ENCODE data around the gene GCNA. TPM values are rescaled to one million over a fixed set of nuclear protein-coding genes. Genes with fewer than 3 reads are reported as not detected.
"Not testable (repeated sequence)": the region's sequence is repeated elsewhere in the genome, so short reads cannot be mapped to it uniquely, and the experiment has no call there.

Gene GCNA
- total RNA-seq, 4 donors from 2014 or later, result 0.35 to 3.1 (median 0.84) TPM

GRCh38 chrX:71577682-71578081, 555 bp upstream of the GCNA start:
- TF ChIP-seq POLR2A (IDR thresholded peaks at IDR 0.05), result no peak
- no peak for TF ChIP-seq CTCF (IDR thresholded peaks at IDR 0.05)
- H3K36me3 ChIP-seq, result peaks cover 0 to 80% (median 8%) of the 10 kb centered on the region in 3 donors
- 86 to 88% methylated on average over 6 to 15 of the region's 24 CpGs for WGBS, 2 donors
- H3K27ac ChIP-seq, result no peak overlapping the region
- H3K4me1 ChIP-seq, result no peaks in the 10 kb centered on the region
- H3K9me3 ChIP-seq, result no peaks in the 10 kb centered on the region
- intact Hi-C loops (cut with DNase I), result no loop called here
- DNase-seq, result no peak
- H3K4me3 ChIP-seq, result no peak overlapping the region
- H3K27me3 ChIP-seq, result no peaks in the 10 kb centered on the region

GRCh38 chrX:71579136-71579989, 1.1 kb downstream of the GCNA start:
- intact Hi-C loops (cut with DNase I), result no loop called here
- no peaks in the 10 kb centered on the region for H3K9me3 ChIP-seq
- no peak for DNase-seq
- no peak overlapping the region for H3K27ac ChIP-seq
- peaks cover 0 to 65% (median 0%) of the 10 kb centered on the region in 3 donors for H3K36me3 ChIP-seq
- H3K4me1 ChIP-seq, result no peaks in the 10 kb centered on the region
- H3K4me3 ChIP-seq, result no peak overlapping the region
- no peaks in the 10 kb centered on the region for H3K27me3 ChIP-seq
- 92 to 93% methylated on average over 21 to 23 of the region's 26 CpGs for WGBS, 2 donors
- TF ChIP-seq POLR2A (IDR thresholded peaks at IDR 0.05), result no peak
- no peak for TF ChIP-seq CTCF (IDR thresholded peaks at IDR 0.05)

GRCh38 chrX:71579990-71580380, 1.7 kb downstream of the GCNA start:
- no peaks in the 10 kb centered on the region for H3K9me3 ChIP-seq
- H3K36me3 ChIP-seq, result peaks cover 0 to 59% (median 0%) of the 10 kb centered on the region in 3 donors
- TF ChIP-seq POLR2A (IDR thresholded peaks at IDR 0.05), result no peak
- TF ChIP-seq CTCF (IDR thresholded peaks at IDR 0.05), result no peak
- H3K4me1 ChIP-seq, result no peaks in the 10 kb centered on the region
- intact Hi-C loops (cut with DNase I), result no loop called here
- no peak for DNase-seq
- no peak overlapping the region for H3K4me3 ChIP-seq
- 67 to 79% methylated on average over 5 to 7 of the region's 7 CpGs for WGBS, 2 donors
- H3K27ac ChIP-seq, result no peak overlapping the region
- H3K27me3 ChIP-seq, result no peaks in the 10 kb centered on the region

GRCh38 chrX:71581210-71581609, 3.0 kb downstream of the GCNA start:
- intact Hi-C loops (cut with DNase I), result no loop called here
- no peaks in the 10 kb centered on the region for H3K4me1 ChIP-seq
- no peak overlapping the region for H3K4me3 ChIP-seq
- 65 to 79% methylated on average over 2 to 3 of the region's 5 CpGs for WGBS, 2 donors
- H3K27ac ChIP-seq, result no peak overlapping the region
- H3K9me3 ChIP-seq, result no peaks in the 10 kb centered on the region
- no peak for DNase-seq
- TF ChIP-seq POLR2A (IDR thresholded peaks at IDR 0.05) (no peak), CTCF (IDR thresholded peaks at IDR 0.05) (no peak)
- no peaks in the 10 kb centered on the region for H3K27me3 ChIP-seq
- H3K36me3 ChIP-seq, result peaks cover 0 to 47% (median 0%) of the 10 kb centered on the region in 3 donors

- Histone ChIP-seq H3K4me3 (no peak overlapping the region), H3K36me3 (peaks cover 0 to 9% (median 0%) of the 10 kb centered on the region in 3 donors), H3K27ac (no peak overlapping the region), H3K9me3 (no peaks in the 10 kb centered on the region), H3K4me1 (no peaks in the 10 kb centered on the region), H3K27me3 (no peaks in the 10 kb centered on the region)
- DNase-seq, result no peak
- TF ChIP-seq CTCF (IDR thresholded peaks at IDR 0.05) (no peak), POLR2A (IDR thresholded peaks at IDR 0.05) (no peak)
- intact Hi-C loops (cut with DNase I), result no loop called here
- WGBS, 2 donors, result 100% methylated on average over 2 of the region's 2 CpGs
Observed at GRCh38 chrX:71586929-71587328, 8.7 kb downstream of the GCNA start.

GRCh38 chrX:71593210-71593609, 15.0 kb downstream of the GCNA start:
- intact Hi-C loops (cut with DNase I); DNase-seq; H3K4me3 ChIP-seq; H3K27ac ChIP-seq; H3K4me1 ChIP-seq; H3K9me3 ChIP-seq; H3K27me3 ChIP-seq: not testable (repeated sequence)
- peaks cover 0 to 11% (median 0%) of the 10 kb centered on the region in 3 donors for H3K36me3 ChIP-seq
- WGBS, 2 donors, result 84% methylated on average over 3 of the region's 8 CpGs; no CpG with 5 or more reads in 1 of the 2 donors

All from esophagus squamous epithelium (tissue), 5 donors.